ENCODE results near the gene LRRFIP1.
A peak's percentile ranks its signal among the peaks of the same experiment; 100 is the strongest.
"Not testable (repeated sequence)": the region's sequence is repeated elsewhere in the genome, so short reads cannot be mapped to it uniquely, and the experiment has no call there.

LRRFIP1 gene

DNA sequence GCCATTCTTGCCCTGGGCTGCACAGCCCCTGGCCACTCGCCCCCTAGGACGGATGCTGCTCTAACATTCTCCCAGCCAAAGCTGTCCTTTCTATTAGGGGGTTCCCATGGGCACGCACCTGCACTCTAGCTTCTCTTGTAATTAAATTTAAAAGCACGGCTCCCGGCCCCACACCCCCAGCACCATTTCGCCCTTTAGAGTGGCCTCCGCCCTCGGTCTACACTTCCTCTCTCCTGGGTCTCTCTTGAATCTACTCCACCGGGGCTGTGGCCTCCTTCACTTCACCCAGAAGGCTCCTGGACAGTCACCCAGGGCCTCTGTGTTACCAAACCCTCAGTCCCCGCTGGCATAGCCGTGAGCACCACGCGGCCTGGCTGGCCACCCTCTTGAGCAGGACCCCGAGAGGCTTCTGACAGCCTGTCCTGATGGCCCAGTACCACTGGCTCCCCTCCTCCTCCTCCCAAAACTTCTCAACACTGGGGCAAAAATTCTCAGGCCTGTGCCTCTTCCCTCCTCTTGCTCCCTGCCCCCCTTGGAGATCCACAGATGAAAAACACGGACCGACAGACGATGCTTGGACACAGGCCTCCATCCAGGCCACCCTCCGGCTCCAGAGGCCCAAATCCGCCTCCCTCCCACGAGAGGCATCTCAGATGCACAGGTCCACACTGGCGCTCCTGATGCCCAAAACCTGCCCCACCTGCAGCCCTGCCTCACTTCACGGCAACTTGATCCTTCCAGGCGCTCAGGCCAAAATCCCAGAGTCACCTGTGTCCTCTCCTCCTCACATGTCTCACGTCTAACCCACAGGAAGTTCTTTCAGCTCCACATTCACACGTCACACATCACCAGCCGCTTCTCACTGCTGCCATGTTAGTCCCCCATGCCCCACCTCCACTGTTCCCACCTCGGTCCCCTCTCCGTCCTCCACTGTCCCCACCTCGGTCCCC lies 29.9 kb upstream of the LRRFIP1 start:
- no peak for DNase-seq

DNA sequence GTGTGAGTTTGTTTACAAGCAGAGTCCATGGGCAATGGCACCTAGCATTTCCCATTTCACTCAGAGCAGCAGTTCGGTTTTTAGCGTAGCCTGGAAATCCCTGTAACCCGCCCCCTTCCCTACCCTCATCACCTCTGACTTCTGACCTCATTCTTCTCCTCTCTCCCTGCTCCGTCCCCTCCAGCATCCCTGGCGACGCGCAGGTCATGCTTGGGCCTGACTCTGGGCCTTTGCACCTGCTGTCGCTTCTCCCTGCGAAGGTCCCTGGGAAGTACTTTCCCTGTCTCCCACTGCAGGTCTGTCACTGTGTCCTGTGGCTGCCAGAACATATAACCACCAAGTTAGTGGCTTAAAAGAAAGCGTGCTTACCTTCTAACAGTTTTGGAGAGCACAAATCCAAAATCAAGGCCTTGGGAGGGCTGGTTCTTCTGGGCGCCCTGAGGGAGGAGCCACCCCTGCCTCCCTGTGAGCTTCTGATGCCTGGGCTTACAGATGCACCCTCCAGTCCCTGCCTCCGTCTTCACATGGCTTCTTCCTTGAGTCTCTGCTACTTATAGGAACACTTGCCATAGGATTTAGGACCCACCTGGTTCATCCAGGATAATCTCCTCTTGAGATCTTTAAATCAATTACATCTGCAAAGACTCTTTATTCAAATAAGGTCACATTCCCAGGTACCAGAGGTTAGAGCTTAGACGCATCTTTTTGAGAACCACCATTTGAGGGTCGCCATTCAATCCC lies 28.7 kb upstream of the LRRFIP1 start:
- DNase-seq = no peak

DNA sequence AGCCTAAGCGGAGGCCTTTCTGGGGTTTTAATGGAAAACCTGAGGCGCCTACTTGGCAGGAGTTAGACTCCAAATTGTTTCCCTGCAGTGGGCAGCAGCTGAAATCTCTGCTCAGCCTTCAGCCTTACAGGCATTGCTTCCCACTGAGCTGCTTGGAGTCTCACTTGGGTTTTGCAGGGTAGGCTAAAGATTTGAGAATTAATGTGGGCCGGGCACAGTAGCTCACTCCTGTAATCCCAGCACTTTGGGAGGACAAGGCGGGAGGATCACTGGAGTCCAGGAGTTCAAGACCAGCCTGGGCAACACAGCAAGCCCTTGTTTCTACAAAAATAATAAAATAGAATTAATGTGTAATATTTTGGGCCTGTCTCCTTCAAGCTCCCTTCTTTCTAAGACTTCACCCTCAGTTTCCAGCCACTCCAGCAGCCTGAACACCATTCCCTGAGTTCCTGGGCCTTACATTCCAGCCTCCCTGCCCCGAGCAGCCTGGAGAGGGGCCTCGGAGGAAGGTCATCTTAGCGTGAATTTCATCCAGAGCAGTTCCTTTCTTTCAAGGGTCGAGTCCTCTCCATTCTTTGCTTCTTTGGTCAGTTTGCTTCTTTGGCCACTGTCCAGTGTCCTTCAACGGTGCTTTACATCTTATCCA lies 27.8 kb upstream of the LRRFIP1 start:
- no peak for DNase-seq

DNA sequence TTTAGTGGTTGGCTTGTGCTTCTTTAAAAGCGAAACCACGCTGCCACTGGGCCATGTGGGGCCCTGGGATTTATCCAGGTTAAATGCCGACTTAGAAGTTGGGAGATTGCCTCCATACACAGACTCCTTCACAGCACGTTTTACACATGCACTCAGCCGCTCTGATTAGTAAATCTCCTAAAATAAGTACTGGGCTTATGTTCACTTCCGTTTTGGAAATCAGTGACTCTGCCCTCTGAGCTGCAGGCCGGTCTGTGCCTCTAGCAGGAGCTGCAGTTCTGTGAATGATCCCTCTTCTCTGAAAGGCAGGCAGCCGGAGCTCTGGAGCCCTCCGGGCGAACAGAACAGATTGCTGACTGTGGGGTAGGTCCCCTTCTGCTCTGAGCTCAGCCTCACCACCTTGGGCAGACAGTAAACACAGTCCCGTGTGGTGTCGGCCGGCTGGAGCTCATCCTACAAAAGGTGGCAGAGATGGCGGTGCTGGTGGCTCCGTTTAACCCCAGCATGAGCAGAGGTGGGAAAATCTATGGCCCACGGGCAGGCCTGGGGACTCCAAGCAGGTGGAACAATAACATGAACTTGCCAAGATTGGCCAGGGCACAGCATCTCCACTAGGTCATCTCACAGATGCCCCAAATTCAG lies 27.1 kb upstream of the LRRFIP1 start:
- no peak for DNase-seq

DNA sequence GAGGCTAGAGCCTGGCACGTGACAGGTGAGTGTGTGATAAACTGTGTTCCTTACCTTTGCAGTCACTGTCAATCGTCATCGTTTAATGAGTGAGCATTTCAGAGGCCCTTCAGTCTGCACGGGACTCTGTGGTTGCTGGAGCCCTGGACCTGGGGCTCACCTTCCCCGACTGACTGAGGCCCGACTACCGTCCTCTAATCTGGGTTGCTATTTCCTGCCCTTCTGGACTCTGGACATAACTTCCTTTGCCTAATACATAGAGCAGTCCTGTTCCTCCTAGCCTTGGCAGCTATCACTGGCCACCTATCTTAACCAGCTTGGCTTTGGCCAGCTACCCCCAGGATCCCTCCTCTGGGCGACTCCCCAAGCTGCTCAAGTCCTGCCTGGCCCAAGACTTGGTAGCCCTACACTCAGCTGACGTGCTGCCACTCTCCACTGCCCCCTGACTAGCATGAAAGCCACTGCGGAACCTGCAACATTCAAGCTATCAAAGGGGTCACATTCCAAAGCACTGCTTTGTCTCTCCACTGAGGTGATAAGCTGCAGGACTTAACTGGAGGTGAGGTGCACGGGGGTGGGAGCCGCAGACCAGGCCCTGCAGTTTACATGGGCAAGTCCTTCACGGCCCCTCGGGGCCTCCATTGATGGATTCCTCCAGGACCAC lies 25.8 kb upstream of the LRRFIP1 start:
- DNase-seq = no peak

DNA sequence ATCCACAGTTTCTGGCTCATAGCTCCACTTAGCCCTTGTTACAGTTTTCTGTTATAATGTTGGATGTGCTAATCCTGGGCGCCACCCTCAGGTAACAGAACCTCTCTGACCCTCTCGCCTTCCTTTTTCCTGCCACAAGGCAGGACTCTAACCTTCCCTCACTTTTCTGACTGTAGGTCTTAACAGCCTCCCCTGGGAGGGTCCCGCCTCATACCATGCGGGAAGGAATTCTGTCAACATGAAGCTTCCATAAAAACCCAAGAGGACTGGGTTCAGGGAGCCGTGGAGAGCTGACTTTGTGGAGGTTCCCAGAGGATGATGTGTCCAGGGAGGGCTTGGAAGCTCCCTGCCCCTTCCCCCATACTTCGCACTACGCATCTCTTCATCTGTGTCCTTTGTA lies 25.0 kb upstream of the LRRFIP1 start:
- DNase-seq = no peak

DNA sequence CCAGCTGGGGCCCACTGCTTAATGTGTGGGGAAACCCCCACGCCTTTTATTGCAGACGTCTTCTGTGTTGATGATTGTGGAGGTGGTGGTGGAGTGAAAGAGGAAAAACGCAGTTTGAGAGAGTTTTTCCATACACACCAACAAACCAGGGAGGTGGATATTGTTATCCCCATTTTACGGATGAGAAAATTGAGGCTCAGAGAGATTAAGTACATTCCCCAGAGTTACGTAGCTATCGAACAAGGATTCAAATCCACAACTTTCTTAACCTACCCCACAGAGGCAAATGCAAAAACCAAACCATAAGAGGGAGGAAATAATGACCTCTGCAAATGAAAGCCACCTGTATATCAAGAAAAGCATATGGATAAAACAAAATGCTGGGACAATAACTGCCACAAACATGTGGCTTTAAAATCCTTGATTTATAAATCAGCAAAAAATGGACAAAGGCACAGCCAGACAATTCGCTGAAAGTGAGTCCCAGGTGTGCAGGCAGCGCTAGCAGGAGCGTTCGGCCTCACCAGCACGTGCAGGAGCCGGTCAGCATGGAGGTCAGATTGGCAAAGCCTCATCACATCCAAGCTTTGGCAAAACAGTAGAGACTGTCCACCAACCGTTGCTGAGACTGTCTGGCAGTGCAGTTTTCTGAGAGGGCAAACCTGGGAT lies 24.2 kb upstream of the LRRFIP1 start:
- no peak for DNase-seq

DNA sequence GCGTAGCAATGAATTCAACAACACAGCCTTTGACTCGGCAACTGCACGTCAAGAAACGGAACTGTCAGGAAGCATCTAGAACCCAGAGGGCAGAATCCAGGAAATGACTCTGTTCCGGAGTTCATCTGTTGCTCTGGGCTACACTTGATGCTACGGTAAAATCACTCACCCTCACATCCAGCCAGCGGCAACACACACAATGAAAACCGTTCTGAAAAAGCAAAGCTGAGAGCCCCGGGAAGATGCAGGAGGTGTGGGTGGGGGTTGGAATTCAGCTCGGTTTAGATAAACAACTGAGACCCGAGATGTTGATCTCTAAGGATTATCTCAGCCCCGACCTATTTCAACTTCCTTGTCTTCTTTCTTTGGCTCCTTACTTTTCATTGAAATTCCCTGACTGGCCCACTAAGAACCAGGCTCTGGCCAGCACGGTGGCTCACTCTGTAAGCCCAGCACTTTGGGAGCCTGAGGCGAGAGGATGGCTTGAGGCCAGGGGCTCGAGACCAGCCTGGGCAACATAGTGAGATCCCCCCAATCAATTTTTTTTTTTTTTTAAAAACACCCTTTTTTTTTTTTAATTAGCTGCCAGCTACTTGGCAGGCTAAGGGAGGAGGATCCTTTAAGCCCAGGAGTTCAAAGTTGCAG lies 23.5 kb upstream of the LRRFIP1 start:
- DNase-seq = peak; percentile 37

DNA sequence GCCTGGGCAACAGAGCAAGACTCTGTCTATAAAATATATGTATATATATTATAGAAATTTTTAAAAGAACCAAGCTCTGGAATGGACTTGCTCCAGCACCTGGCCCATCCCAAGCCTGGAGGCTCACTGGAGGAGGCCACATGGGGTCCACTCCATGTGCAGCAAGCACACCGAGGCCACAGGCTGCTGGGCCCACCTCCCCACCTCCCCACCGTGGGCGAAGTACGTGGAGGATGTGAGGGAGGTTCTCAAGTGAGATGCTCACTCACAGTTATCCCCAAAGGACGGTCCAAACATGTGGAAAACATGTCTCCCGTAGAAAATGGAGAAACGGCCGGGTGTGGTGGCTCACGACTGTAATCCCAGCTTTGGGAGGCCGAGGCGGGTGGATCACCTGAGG lies 23.0 kb upstream of the LRRFIP1 start:
- DNase-seq = no peak

DNA sequence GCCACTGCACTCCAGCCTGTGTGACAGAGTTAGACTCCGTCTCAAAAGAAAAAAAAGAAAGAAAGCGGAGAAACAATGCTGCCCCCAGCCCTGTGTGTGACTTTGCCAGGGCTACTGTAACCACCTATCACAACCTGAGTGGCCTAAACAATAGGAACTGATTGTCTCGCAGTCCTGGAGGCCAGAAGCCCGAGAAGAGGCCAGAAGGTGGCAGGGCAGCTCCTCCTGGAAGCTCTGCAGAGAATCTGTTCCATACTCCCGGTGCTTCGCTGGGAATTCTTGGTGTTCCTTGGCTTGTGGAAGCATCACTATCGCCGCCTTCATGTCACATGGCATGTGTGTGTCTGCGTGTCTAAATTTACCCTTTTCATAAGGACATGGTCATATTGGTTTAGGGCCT lies 22.4 kb upstream of the LRRFIP1 start:
- no peak for DNase-seq

DNA sequence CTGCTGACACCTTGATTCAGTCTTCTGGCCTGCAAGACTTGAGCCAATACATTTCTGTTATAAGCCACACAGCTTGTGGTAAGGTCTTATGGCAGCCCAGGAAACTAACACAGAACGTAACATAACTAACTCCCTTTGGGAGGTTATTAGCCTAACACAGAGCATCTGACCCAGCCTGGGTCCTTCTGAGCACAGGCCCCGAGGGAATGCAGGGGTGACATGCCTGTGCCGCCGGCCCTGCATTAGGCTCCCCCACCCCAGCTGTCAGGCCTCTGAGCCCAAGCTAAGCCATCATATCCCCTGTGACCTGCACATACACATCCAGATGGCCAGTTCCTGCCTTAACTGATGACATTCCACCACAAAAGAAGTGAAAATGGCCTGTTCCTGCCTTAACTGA lies 20.9 kb upstream of the LRRFIP1 start:
- DNase-seq = not testable (repeated sequence)

DNA sequence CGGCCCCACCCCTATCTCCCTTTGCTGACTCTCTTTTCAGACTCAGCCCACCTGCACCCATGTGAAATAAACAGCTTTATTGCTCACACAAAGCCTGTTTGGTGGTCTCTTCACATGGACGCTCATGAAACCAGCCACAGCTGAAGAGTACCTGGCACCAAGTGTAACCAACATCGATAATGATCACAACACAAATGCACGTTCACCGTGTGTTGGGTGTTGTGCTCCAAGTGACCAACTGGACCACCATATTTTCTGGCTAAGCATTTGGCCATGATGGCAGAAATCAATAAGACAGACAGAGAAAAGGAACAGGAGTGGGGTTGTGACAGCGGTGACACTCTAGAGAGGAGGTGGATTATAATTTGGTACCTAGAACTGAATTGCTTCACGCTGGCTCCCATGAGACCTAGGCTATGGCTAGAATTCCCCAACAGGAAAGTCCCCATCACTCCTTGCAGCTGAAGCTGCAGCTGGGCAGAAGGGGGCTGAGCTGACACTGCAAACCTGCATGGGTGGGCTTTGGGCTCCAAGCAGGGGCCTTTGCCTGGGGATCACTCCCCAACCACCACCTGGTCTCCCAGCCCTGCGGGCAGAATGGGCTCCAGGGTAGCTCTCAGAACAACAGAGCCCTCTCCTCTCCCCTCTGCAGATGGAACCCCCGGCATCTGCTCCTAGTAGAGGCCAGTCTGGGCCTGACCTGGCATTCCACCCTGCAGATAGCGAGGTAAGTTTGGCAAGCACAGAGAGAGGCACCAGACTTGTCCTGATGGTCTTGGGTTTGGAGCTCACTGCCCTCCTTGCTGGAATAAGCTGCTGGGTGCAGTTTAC lies 14.6 kb upstream of the LRRFIP1 start:
- DNase-seq = no peak

DNA sequence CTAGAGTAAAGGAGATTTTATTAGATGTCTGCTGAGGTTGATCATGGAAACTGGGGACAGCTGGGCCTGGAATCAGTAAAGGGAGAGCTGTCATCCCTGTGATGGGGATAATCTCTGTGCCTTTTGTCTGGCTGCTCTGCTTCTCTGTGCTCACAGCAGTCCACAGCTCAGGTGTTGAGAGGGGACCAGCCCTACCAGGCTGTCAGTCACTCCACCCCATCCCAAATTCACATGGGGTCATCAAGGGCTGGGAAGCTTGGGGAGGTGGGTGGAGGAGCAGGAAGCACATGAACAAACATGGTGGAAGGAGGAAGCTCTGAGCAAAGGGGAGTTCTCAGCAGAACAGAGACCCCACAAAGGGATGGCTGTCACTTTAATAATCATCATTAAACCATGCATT lies 13.7 kb upstream of the LRRFIP1 start:
- no peak for DNase-seq

DNA sequence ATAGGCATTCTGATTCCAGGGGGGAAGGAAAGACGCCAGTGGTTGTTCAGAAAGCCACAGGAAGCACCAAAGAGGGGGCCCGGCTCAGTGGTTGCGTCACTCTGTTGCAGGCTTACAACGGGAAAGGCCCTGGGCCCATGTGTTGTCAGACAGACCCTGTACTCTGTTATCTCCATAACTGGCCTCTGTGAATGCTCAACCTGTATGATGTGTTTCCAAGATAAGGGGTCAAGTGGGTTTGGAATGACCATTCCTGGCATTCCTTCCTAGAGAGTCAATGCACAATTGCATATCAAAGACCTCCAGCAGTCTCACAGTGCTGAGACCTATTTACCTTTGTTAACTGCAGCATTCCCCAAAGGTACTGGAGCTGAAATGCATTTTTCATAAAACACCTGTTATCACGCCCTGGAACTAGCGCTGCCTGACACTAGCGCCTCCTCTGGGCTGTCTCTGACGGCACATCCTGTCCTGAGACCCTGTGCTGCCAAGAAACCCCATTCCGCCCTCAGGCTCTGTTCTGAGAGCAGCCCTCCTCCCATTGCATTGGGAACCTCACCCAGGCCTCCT lies 13.2 kb upstream of the LRRFIP1 start:
- DNase-seq = no peak

DNA sequence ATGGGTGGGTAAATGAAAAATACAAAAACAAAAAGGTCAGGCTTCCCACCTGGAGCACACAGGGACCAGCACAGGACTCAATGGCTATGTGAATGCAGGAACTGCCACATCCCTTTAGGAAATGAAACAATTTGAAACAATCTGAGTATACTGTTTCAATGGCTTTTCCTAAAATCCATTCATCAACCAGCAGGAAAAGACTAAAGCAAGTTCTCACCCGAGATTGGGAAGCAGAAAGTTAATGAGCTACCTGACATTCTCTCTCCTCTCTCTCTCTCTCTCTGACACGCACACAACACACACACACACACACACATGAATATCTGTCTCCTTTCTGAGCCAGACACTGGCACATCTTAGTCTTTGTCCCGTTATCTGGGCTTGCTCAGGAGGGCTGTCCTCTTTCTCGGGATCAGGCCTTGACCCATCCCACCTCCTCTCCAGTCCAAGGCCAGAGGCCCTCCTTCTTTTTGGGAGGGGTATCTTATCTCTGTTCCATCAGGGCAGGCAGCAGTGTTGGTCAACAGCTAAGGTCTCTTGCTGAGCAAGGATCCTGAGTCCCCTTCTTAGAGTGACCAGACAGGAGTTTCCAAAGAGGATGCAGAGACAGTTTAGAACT lies 11.6 kb upstream of the LRRFIP1 start:
- no peak for DNase-seq

DNA sequence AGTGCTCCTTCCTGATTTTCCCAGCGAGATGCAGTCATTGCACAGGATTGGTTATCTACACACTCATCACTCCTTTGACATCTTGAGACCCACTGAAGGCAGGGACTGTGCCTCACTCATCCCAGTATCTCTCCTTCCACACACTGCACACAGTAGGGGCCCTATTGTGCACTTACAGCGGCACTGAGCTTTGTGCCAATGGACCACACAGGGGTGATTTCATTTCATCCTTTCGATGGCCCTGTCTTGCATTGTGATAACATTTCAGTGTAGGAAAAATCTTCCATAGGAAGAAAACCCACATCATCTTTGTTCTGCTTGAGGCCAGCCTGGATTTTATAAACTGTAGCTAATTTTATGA lies 11.0 kb upstream of the LRRFIP1 start:
- no peak for DNase-seq

DNA sequence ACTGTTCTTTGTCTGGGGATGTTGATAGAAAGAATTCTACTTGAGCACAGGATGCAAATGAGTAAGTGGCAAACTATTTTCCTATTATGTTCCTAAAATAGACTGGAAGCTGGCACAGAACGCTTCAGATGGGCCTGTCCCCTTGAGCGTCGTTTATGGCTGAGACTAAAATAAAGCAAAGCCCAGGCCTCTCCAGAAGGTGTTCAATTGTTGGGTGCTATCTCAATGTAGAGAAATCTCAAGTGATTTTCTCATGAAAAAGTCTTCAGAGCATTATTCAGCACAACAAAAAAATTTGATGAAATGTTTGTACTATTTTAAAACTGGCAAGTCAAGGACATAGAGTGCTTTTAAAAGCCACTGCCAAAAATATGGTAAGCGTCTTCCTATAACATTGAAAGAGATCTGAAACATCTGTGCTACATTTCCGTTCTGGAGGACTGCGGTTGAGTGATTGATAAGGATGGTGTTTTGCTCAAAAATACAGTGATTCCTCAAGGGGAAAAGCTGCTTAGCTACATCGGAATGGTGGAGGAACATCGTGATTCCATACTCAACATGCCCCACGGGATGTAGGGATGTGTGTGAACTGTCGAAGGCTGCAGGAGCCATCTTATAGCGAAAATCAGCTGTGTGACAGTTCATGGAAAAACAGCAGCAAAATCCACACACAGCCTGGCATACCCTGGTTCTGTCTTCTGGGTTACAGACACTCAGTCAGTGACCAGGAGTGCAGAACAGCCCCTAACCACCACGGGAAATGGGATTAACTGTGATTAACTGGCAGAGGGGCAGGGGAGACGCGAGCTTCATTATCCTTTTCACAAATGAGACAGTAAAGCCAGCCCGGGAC lies 10.4 kb upstream of the LRRFIP1 start:
- no peak for DNase-seq

DNA sequence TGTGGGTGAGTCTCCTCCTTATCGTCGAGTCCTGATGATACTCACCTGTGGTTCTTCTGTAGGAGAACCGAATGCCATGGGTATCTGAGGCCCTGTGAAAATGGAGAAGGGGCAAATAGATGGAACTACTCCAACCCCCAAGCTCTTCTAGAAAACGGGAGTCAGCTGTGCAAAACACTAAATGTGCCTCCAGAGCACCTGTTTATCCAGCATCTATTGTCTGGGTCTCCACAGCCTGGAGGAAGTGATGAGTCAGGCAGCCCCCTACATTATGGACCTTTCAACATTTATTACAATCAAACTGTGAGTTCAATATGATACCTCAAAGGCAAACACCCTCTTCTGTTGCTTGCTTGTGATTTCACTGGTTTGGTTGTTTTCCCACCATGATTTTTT lies 9.8 kb upstream of the LRRFIP1 start:
- no peak for DNase-seq

DNA sequence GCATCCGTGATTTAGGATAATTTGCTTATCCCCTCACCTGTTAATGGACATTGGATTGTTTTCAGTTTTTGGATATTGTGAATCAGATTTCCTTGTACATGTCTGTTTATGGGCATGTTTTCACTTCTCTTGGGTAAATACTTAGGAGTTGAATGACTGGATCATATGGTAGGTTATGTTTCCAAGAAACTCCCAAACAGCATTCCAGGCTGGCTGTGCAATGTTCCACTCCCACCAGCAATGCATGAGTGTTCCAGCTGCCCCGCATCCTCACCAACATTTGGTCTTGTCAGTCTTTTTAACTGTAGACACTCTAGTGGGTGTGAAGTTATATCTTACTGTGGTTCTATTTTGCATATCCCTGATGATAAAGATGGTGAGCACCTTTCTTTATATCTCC lies 8.9 kb upstream of the LRRFIP1 start:
- no peak for DNase-seq

All from effector CD8-positive, alpha-beta T cell (primary cell).